GM21447 (cell line): Measurements from ENCODE around the gene PTGER4.
A peak's percentile ranks its signal among the peaks of the same experiment; 100 is the strongest.
"Not testable (repeated sequence)": the region's sequence is repeated elsewhere in the genome, so short reads cannot be mapped to it uniquely, and the experiment has no call there.

Experiments
- ATAC-seq: cut with Tn5 transposase; IDR thresholded peaks from one replicate; pipeline ENCODE4 v1.9.1; 2021; ENCODE audit not compliant: unreplicated experiment

The PTGER4 gene

DNA sequence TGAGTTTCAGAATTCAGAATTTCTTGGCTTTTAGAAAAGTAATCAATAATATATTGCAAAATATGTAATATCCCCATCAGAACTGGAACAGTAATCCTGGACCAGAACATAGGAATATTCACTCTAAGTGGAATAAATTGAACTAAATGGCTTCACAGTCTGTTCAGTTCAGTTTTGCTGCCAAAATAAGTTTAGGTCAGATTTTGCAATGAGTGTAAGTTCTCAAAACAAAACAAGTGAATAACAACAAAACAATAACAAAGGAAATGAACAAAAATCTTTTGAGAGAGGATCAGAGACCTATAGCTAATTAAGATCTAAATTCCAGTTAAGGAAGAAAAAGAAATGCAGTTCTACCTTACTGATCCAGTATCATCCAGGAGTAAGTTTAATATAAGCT is 9.3 kb downstream of the PTGER4 start:
- ATAC-seq: no peak

DNA sequence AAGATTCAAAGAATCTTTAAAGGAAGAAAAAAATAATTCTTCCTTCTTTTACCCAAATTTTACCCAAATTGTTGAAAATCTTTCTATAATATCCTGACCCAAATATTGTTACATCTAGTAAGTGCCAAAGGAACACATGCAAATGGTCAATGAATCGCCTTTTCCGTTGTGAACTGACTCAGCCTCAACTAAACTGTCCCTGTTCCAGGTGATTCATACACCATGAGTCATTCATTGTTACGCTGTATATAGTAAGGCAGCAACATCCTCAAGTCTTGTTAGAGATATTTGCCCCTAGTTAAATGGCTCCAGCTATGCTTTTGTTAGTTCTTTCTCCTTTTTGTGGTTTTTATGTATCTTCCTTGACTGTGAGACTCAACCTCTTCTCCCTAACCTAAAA is 9.7 kb downstream of the PTGER4 start:
- peak; percentile 68 for ATAC-seq

DNA sequence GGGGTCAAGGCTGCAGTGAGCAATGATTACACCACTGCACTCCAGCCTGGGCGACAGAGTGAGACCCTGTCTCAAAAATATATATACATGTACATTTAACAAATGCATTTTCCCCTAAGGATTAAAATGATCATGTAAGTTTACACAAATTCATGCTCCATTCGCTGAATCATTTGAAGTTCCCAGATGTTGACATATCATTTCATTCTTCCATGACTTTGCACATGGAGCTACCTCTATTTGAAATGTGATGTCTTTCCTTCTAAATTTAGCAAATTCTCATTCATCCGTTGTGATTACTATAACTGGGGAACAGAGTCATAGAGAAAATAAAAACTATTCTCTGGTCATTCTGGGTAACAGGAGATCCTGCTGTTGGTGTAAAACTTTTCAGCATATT is 10.6 kb downstream of the PTGER4 start:
- ATAC-seq: no peak

DNA sequence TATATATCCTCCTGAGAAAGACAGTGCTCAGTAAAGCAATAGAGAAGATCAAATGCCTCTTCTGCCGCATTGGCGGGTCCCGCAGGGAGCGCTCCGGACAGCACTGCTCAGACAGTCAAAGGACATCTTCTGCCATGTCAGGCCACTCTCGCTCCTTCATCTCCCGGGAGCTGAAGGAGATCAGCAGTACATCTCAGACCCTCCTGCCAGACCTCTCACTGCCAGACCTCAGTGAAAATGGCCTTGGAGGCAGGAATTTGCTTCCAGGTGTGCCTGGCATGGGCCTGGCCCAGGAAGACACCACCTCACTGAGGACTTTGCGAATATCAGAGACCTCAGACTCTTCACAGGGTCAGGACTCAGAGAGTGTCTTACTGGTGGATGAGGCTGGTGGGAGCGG is 12.2 kb downstream of the PTGER4 start:
- ATAC-seq: no peak

DNA sequence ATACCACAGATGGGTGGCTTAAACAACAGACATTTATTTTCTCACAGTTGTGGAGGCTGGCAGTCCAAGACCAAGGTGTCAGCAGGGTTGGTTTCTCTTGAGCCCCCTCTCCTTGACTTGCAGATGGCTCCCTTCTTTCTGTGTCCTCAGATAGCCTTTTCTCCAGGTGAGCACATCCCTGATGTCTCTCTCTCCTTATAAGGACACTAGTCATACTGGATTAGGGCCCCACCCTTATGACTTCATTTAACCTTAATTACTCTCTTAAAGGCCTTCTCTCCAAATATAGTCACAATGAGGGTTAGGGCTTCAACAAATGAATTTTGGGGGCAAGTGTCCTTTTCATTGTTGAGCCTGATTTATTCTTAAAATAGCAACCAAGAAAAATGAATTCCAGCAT is 14.7 kb downstream of the PTGER4 start:
- ATAC-seq: no peak

DNA sequence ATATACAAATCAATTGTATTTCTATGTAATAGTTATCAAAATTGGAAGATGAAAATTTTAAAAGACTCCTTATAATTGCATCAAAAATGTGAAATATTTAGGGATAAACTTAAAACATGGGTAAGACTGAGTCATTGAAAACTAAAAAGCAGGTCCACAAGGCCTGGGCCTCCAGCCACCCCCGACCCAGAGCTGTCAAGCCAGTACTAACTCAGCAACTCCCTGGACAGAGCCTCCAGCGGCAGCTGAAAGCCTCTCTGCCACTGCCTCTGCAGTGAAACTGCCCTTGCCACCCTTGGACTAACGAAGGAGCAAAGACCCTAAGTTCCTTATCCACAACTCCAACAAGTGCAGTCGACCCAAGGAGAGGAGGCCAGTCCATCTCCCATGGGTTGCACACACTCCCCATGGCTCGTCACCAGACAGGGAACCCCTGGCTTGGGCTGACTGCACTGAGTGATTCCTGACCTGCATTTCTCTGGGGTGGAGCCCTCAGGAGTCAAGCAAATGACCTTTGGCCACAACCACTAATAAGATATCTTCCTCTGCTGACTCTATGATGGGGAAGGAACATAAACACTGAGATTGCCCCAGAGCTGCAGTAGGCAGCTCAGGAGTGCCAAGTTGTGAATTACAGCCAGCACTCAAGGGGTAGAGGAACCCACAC is 20.5 kb downstream of the PTGER4 start:
- ATAC-seq: no peak

DNA sequence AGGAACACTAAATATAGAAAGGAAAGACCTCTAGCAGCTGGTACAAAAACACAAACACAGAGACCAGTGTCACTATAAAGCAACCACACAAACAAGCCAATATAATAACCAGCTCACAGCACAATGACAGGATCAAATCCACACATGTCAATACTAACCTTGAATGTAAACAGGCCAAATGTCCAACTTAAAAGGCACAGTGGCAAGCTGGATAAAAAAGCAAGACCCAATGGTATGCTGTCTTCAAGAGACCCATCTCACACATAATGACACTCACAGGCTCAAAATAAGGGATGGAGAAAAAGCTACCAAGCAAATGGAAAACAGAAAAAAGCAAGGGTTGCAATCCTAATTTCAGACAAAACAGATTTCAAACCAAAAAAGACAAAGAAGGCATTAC is 22.3 kb downstream of the PTGER4 start:
- ATAC-seq: not testable (repeated sequence)

DNA sequence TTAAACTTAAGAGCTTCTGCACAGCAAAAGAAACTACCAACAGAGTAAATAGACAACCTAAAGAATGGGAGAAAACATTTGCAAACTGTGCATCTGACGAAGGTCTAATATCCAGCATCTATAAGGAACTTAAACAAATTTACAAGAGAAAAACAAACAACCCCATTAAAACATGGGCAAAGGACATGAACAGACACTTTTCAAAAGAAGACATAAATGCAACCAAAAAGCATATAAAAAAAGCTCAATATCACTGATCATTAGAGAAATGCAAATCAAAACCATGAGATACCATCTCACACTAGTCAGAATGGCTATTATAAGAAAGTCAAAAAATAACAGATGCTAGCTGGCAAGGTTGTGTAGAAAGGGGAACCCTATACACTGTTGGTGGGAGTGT is 25.8 kb downstream of the PTGER4 start:
- not testable (repeated sequence) for ATAC-seq

DNA sequence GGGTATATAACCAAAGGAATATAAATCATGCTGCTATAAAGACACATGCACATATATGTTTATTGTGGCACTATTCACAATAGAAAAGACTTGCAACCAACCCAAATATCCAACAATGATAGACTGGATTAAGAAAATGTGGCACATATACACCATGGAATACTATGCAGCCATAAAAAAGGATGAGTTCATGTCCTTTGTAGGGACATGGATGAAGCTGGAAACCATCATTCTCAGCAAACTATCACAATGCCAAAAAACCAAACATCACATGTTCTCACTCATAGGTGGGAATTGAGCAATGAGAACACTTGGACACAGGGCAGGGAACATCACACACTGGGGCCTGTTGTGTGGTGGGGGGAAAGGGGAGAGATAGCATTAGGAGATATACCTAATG is 30.9 kb downstream of the PTGER4 start:
- ATAC-seq: not testable (repeated sequence)

DNA sequence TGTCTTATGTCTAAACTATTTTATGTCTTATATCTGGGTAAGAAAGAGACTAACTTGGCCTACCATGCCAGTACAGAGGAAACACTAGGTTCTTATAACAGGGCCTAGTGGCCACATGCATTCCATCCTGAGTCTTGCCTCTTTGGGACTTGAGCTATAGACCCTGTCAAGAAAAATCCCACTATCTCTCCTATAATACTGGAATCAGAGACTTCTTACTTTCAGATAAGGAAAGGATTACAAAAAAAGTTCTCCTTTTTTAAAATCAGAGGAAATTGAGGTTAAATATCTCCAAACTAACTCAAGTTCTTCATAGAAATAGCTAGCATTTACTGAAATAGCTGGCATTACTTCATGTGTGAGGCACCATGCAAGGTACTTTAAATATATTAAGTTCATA is 34.3 kb downstream of the PTGER4 start:
- no peak for ATAC-seq

DNA sequence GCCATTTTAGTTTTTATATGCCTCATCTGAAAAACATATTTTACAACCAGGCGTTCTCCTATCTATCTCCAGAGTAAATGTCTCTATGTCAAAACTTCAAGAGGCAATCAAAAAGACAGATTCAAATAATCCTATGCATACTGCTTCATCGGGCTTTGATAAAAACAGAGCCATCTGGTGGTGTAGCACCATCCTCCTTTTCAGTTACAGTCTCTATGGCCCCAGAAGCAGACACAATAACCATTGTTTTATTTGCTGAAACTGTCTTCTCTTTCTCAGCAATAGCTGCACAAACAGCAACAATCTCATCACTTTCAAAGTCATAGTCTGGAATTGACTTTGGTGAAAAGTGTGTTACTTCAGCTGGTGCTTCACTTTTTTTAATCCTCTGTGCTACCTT is 36.3 kb downstream of the PTGER4 start:
- no peak for ATAC-seq

DNA sequence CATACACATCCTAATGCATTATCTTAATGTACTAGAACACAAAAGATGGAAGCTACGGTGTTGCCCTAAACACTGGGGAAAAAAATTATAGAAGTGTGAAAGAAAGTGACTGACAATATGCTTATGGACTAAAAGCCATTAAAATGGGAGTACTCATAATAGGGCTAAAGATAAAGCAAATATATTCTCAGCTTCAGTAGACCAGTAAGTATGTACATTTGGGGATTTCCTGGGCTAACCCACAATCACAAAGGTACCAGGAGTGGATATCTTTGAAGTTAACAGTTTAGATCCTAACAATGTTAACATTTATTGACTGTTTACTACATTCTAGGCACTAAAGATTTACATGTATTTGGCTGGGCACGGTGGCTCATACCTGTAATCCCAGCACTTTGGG is 36.9 kb downstream of the PTGER4 start:
- ATAC-seq: no peak

DNA sequence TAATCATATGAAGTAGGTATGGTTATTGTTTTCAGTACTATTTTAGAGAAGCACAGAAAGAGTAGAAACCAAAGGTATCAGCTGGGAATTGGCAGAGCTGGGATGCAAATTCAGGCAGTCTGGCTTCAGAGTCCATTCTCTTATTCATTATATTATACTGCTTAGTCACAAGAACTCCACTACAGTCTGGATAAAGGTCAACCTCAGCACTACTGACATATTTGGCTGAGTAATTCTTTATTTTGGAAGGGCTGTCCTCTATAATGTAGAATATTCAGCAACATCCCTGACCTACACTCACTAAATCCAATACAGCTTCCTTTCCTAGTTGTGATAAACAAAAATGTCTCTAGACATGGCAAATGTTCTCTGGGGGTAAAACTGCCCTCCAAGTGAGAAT is 37.6 kb downstream of the PTGER4 start:
- no peak for ATAC-seq

DNA sequence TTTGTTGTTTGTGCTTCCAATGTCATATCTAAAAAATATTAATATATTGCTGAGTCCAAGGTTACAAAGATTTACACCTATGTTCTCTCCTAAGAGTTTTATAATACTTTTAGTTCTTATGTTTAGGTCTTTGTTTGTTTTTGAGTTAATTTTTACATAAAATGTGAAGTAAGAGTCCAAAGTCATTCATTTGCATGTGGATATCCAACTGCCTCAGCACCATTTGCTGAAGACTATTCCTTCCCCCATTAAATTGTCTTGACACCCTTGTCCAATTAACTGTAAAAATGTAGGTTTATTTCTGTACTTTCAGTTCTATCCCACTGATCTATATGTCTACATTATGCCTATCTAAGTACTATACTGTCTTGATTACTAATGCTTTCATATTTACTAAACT is 40.4 kb downstream of the PTGER4 start:
- ATAC-seq: no peak

DNA sequence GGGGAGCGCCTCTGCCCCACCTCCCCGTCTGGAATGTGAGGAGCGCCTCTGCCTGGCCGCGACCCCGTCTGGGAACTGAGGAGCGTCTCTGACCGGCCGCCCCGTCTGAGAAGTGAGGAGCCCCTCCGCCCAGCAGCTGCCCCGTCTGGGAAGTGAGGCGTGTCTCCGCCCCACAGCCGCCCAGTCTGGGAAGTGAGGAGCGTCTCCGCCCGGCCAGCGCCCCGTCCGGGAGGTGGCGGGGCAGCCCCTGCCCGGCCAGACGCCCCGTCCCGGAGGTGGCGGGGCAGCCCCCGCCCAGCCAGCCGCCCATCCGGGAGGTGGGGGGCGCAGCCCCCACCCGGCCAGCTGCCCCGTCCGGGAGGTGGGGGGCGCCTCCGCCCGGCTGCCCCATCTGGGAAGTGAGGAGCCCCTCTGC is 42.8 kb downstream of the PTGER4 start:
- ATAC-seq: not testable (repeated sequence)

DNA sequence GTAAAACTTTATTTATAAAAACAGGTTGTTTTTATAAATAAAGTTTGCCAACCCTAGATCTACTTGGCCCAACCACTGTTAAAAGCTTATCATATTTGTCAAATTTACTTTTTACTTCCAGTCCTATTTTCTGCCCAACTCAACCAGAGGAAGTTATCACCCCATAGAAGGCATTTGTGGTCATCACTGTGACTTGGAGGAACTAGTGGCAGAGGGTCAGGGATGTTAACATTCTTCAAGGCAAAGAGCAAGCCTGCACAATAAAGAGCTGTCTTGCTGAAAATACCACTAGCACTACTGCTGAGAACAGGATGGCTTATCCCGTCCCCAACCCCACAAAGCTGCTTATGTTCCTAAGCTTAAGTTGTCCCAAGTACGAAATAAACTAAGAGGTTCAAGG is 53.7 kb downstream of the PTGER4 start:
- ATAC-seq: no peak

DNA sequence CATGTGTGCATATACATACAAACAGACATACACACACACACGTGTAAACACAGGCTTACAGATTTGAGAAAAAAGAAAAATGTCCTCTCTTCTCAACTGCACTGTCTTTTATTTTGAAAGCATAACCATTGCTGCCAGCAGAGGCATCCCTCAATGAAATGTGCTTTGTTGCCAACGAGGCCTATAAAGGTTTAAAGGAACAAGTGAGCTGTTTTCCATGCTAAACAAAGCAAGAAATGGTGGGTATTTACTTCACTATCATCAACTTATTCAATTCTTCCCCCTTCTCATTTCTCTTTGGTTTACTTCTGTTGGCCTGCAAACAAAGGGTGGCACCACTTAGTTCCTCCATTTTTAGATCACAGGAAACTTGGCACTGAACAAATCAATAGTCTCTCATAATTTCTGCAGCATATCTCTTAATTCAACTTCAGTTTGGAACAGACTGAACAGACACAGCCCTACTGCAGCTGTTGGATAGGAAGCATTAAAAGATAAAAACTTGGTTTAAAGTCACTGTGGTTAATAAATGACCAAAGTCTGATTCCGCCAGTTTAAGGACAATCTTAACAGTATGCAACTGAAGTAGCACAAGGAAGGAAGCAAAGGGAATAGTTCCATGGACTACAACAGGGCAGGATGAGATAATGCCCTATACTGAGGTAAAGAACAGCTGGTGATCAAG is 54.3 kb downstream of the PTGER4 start:
- no peak for ATAC-seq

DNA sequence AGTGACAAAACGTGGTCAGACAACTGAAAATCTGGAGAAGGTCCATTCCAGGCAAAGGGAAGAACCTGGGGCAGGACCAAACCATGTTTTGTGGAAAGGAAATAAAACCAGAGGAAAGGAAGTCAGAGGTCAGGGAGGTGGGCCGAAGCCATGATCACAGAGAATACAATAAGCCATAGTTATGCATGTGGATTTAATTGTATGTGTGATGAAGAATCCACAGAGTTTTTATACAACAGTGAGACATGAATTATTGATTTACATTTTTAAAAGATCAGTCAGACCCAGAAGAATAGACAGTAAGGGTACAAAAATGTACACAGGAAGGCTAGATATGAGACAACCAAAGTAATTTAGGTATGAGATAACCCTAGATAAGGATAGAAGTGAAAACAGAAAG is 55.3 kb downstream of the PTGER4 start:
- ATAC-seq: no peak

DNA sequence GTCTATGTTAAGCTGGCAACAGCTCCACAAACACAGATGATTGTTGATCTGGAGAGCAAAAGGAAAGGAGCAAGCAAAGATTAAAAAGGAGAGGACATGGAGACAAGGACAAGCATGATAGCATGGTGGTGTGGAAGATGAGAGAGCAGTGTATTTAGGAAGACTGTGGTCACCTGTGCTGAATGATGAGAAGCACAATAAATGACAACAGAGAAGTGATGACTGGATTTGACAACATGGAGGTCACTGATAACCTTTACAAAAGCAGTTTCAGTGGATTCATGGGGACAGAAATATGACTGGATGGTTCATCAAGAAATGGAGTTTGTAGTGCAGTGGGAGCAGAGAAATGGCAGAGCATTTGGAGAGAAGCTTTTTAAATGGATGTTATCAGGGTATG is 55.9 kb downstream of the PTGER4 start:
- no peak for ATAC-seq

DNA sequence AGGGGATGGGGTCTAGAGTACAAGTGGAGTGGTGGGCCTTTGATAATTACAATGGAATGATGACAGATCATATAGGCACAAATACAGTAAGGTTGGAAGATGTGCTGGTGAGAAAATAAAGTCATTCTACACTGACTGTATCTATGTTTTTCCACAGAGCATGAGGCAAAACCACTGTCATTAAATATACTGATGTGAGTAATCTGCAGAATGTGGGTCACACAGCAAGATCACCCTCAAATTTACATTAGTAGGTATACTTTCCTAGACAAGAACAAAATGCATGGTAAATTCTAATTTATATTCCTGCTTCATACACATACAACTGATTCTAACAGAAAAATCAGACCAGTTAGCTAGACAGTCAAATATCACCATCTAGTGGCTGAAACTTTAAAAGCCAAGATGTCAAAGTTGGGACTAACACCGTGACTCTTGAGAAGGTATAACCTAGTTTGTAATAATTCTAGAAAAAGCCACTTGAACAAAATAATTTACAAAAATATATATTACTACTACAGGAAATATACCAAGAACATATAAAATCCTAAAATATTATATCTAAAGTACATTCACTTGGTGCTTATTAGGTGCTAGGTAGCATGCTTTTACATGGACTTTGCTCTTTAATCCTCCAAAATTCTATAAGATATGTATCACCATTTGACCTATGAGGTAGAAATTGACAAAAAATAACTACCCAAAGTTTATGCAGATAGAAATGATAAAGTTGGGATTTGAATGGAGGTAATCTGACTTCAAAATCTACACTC is 56.6 kb downstream of the PTGER4 start:
- ATAC-seq: peak; percentile 87

DNA sequence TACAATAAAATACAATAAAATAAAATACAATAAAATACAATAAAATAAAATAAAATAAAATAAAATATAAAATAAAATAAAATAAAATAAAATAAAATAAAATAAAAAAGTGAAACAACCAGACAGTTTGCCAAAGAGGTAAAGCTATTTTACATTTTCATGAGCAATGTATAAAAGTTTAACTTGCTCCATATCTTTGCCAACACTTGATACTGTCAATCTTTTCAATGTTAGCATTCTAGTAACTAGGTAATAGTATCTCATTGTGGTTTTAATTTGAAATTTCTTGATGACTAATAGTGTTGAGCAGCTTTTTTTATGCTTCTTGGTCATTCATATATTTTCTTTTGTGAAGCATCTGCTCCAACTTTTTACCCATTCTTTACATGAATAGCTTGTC is 58.8 kb downstream of the PTGER4 start:
- ATAC-seq: no peak
